Stimulated activated CD4-positive, alpha-beta T cell treated with anti-CD3 and anti-CD28 coated beads, Interleukin-1b, Interleukin-23, amount 100 ng/mL, for 1 hour (primary cell): Measurements from ENCODE around the gene KDM8.

ENCODE experiments used
- DNase-seq, 2 donors: peaks; one replicate each; pipeline ENCODE4 v3.0.0-alpha.2; 2020; ENCODE audit warnings: low read depth in 2 of 2

KDM8 gene

DNA sequence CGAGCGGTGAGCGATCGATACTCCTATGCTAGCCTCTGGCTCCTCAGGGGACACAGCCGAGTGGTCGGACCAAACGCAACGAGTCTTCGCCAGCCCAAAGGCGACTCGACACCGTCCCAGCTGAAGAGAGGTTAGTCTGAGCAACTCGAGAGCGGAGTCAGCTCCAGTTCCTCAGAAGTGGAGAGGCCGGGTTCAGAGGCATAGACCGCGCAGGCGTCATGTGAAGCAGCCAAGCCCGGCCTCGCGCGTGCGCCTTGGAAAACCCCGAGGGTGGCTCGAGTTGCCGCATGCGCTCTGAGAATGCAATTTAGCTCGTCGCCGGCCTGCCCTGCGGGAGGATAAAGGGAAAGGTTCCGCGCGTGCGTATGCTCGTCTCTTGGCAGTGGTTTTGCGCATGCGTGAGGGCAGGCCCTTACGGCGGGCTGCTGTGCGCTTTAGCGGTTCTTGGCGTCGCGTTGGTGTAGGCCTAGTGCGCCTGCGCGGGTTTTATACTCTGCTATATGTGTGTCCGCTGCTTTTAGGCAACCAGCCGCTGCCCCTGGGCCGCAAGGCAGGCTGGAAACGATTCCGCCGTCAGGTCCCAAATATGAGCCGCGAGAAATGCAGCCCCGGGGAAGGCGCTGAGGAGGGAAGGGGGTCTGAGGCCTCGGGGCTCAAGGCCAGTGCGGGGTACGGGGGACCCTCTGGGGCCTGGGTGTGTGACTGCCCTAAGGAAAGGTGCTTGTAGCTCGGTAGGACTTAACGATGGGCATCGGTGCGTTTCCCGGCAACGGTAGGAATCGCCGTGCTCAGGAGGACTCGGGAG, at the start of gene KDM8:
Gene KDM8, plus strand, starts transcription at position 20 of the 805 bp plus-strand sequence. CDS start 6,598 bp downstream, outside the sequence.
- DNase-seq: peak; percentile 94 to 99

DNA sequence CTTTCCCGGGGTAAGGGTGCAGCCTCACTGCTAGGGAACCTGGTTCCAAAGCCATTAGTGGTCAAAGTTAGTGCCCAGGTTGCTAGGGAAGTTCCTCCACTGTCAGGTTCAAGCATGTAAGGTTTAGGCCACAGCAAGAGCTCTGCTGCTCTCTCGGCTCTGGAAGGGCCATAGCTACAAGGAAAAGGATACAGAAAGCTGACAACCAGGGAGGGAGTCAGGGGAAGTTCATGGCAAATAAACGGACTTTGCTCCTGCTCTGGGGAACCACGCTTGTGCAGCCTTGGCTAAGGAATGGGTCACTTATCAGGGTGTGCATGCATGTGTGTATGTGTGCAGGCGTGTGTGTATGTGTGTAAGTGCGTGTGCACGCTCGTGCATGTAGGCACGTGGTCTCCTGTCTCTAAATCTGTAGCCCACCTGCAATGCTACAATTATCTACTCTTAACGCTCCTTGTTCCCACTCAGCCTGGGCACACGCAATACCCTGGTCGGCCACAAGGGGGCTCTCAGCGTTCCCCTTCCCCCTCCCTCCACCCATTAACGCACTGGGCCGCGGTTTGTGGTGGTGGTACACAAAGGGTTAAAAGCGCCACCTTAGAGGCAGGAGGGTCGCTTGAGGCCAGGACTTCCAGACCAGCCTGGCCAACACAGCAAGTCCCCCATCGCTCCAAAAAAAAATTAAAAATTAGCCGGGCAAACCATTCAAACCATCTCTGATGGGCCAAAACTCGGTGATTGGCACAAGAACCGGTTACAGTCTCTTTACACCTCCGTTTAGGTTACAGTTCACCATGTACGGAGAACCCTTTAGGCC, 48.4 kb upstream of the KDM8 start:
- peak; percentile 35 to 68 for DNase-seq

DNA sequence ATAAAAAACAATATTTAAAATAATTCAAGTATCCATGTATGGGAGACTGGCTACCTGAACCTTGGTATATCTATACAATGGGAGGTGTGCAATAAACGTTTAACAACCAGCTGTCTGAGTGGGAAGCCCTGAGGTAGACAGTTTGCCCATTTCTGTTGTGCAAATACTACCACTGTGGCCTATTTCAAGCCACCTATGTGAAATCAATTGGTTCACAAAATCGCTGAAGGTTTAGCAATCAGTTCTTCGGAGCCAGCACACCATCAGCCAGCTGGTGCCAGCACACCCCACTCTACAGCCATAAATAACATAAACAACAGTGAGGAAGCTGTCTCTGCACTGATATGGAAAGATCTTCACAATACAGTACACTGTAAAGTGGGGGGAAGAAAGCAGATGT, 46.7 kb upstream of the KDM8 start:
- DNase-seq: no peak

DNA sequence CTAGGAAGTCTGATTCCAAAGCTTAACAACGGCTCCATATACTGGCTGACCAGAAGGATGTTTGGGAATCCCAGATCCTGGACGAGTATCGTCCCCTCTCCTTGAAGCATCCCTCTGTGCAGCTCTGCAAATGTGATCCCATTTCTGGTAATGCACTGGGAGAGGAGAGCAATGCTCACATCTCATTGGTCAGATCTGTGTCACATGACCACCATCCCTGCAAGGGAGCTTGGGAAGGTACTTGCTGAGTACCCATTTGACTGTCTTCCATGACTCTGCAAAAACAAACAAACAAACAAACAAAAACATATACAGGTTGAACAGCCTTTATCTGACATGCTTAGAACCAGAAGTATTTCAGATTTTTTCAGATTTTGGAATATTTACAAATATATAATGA, 41.9 kb upstream of the KDM8 start:
- DNase-seq: no peak

DNA sequence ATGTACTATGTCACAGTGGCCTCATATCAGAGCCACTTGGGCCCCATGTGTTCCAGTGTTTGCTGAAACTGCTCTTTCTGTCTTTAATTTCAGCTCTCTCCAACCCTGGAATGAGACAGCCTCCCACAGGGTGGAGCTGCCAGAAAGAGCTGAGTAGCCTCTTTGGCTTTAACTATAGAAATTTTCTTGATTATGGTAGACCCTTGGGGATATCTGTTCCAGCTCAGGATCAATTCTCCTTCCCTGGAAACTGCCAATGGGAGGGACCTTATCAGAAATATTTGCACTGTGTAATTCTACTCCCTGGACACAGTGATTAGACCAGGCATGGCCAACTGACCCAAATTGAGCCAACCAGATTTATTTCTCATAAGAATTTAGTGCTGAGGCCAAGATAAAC, 39.0 kb upstream of the KDM8 start:
- DNase-seq: no peak

DNA sequence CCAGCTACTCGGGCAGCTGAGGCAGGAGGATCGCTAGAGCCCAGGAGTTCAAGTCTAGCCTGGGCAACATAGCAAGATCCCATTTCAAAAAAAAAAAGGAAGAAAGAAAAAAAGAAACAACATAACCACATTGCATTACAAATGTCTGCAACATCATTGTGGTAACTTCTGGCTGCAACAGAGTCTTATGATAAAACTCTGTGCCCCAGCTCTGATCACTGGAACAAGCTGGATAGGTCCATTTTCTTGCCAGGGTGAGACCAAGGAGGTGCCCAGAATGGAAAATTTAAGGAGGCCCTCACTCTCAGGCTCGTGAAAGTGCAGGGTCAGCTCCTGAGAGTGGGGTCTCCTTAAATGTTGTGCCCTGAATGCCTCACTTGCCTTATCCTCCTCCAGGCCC, 37.8 kb upstream of the KDM8 start:
- no peak for DNase-seq

DNA sequence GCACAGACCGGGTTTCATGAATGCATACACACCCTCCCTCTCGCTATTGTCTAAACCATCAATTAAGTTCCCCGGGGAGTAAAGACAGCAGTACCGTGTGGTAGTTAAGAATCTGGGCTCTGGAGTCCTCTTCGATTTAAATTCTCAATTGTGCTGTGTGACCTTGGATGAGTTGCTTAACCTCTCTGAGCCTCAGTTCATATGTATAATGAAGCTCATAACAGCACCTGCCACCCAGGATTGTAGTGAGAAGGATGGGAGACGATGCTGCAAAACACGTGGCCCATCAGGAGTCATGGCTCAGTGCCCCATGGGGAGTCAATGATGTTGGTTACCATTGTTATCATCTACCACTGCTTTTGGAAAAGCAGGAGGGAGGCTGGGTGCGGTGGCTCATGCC, 34.5 kb upstream of the KDM8 start:
- DNase-seq: no peak

DNA sequence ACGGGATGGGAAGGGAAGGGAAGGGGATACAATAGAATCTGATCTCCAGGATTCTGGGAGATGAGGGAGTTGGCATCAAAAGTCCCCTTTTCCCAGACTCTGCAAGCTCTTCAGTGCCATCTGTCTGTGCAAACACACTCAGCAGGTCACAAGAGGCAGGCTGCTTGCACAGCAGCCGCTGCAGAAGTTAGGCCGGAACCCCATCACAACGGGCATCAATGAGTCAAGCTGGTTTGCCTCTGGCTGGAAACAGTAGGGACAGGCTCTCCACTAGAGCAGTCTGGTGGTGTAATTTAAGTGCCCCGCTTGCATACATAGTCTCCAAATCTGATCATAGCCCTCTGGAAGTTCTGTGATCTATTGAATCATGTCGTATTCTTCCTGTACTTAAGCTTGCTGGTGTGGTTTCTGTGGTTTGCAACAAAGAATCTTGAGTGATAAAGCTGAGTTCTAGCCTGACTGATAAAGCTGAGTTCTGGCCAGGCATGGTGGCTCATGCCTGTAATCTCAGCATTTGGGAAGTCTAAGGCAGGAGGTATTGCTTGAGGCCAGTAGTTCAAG, 33.7 kb upstream of the KDM8 start:
- DNase-seq: peak in 1 of 2 donors; percentile 60

DNA sequence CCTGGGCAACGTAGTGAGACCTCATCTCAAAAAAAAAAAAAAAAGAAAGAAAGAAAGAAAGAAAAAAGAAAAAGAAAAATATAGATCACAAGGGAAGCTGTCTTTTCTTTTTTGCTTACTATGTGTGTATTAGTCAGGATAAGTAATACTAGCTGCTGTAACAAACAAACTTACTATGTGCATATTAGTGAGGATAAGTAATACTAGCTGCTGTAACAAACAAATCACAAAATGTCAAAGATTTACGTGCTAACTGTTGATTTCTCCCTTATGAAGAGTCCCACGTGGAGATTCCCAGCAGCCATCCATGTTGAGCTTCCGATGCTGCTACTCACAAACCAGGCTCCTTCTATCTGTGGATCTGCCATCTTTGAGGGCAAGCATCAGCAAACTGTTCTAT, 31.7 kb upstream of the KDM8 start:
- DNase-seq: no peak

DNA sequence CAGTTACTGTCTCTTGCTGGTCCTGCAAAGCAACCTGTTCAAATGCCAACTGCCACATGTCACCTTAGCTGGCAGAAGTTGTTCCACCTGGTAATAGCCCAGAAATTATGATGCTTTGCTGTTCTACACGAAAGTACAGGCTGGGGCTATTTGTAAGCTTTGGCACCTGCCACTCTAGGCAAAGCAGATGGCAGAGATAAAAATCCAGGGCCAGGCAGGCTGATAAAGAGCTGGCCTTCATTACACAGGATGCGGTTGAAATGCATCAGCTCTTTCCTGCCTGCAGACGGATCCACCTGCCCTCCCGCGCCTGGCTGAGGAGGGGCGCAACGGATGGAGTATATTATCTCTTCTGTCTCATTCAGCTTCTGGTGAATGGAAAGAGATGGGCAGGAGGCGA, 29.3 kb upstream of the KDM8 start:
- no peak for DNase-seq

DNA sequence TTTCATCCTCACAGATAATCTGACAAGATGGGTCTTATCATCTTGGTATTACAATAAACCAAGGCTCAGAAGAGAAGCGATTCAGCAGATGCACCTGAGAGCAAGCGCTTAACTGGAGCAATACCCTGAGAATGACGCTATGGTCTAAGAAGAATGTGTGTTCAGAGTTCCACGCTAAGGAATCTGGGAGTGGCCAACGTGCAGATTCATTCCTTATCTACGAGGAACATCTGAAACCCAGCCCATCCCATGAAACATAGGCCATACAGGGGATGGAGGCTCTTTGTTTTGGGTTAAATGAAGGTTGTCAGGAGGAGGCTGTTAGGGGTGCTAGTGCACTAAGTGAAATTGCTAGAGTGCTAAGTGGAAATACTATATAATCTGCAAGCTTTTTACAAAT, 28.5 kb upstream of the KDM8 start:
- DNase-seq: no peak

DNA sequence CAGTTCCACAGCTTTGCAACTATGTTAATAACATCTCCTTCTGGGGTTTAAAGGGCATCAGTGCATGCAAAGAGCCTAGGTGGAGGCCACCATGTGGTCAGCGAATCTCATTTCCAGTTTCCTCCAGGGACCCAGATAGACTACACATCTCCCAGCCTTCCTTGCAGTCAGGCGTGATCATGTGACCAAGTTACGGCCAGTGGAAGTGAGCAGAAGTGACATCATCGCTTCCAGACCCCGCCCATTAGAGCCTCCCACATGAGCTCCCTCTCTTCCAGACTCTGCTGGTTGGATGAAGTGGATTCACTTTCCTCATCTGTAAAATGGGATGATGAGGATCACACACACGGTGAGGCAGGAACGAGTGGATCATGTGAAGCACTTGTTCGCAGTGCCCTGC, 27.4 kb upstream of the KDM8 start:
- DNase-seq: no peak

DNA sequence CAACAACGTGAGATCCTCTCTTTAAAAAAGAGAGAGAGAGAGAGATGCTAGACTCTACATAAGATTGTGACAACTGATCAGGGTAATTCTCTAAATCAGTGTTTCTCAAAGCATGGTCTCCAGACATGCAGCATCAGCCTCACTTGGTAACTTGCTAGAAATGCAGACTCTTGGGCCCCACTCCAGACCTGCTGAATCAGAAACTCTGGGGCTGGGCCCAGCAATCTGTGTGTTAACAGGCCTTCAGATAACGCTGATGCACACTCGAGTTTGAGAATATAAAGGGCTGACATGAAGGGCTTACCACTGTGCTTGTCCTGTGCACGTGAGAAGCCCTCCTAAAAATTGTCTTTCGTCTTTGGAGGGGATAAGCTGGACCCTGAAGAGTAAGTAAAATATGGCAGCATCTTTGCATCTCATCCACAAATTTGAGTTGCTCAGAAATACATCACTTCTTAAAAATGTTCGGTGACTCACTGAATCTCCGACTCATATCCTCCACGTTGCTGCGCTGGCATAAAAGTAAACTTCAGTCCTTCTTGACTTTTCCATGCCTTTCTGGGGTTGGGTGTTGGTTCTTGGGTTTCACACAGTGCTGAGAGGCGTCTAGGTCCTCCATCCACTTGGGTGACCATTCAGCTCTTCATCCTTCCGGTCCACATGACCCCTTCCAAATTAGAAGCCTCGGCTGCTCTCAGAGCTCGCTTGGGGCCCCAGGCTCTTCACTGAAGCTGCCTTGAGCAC, 26.1 kb upstream of the KDM8 start:
- DNase-seq: no peak

DNA sequence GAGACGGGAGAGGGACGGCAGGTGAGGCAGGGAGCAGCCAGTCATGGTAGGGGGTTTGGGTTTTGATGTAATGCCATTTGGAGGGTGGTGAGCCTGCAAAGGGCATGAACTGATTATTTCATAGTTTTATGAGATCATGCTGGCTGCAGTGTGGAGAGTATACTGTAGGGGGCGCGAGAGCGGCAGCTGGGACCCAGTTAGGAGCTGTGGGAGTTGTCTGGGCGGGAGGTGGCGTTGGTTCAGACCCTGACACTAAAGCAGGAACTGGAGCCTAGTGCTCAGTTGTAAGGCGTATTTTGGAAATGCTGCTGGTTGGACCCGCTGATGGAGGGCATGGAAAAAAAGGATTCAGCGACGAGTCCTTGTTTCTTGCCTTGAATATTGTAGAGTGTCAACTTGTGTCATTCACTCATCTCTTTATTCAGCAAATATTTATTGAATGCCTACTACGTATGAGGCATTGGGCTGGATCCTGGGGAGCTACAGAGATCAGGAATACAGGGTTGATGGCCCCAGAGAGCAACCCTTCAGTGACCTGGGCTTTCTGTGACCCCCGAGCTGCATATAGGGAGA, 23.7 kb upstream of the KDM8 start:
- peak; percentile 68 to 72 for DNase-seq

DNA sequence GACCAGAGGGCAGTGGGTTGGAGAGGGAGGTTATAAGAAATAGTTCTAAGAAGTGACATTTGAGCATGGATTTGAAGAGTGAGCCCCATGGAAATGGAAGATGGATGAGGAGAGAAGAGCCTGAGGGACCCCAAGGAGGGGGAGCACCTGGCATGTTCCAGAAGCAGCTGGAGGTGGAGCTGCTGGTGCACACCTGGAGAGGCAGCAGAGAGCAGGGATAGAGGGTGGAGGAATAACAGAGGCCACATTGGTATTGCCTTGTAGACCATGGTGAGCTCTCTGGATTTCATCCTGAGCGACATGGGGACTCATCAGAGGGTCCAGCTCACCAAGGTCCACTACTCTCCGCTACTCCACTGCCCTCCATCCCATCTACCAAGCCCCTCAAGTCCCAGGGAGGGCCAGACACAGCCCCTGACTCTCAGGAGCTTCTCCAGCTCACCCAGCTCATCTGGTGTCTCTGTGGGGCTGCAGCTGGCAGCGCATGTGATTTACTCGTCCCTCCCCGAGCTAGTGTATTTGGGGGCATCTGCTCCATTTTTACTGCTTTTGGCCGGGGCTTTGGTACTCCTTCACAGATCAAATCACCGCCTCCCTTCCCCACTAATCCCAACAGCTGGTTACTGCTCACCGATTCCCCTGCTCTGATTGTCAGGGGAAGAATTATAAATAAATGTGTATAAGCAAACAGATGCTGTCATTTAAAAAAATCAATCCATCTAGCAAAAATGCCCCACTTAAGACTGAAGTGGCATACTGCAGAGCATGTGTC, 22.1 kb upstream of the KDM8 start:
- DNase-seq: no peak

DNA sequence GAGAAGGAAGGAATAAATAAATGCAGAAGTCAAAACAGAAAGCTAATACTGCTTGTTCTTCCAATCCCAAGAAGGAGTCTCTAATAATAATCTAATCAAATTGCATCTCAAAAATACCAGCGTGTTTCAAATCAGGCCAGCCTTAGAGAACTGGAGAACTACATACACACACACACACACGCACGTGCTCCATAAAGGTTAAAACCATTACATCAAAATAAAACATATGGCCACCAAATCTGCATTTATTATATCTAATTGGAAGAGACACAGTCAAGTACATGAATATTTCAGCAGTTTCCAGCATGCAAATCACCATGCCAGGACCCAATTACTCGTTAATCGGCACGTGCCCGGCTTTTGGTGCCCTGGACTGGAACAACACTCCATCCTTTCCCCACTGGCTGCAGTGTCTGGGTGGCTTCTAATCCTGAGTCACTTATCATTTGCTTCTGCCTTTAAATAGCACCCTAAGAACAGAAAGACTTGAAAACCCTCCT, 20.4 kb upstream of the KDM8 start:
- no peak for DNase-seq

DNA sequence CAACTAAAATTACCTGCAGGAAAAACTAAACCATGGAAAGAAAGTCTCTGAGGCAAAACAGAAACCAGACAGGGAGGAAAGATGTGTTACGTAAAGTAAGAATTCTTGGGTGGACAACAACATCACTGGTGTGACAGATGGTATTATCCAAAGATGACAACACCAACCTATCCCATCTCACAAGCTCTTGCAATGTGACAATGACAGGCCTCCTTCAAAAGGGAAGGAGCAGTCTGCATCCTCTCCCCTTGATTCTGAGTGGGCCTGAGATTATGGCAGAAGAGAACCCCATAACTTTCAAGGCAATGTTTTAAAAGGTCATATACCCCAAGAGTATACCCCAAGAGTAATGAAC, 17.6 kb upstream of the KDM8 start:
- no peak for DNase-seq

DNA sequence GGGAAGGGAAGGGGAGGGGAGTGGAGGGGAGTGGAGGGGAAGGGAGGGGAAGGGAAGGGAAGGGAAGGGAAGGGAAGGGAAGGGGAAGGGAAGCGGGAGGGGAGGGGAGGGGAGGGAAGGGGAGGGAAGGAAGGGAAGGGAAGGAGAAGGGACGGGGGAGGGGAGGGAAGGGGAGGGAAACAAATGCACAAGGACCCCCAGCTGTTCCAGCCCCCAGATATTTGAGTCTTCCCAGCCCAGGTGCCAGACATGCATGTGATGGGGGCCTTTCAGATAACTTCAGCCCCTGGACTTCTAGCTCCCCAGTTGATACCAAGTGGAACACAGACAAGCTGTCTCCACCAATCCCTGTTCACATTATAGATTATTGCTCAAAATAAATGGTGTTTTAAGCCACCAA, 14.7 kb upstream of the KDM8 start:
- no peak for DNase-seq

DNA sequence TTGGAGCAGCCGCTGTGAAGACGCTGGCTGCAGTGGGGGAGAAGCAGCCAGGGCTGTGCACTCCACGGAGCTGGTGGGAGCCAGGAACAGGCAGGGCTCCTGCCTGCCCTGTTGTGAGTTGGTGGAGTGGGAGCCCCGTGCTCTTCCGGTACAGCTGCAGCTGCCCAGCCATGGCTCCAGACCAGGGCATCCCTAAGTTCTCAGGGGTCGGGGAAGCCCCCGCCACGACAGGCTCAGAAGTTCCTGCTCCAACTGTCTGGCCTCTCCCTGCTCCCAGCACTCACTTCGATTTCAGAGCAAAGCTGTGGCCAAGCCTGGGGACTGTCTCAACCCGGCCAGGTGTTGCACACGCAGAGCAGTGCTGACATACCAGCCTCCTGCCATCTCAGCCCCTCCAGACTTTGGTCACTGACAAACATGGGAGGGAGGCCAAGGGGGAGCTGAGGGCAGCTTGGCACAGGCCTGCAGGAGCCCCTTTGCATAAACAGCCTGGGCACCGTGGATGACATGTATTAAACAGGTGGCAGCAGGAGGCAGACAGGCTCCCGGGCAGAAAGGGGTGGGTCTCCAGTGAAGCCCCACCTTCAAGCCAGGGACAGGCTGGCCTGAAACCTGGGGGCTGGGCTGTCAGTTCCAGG, 13.9 kb upstream of the KDM8 start:
- no peak for DNase-seq

DNA sequence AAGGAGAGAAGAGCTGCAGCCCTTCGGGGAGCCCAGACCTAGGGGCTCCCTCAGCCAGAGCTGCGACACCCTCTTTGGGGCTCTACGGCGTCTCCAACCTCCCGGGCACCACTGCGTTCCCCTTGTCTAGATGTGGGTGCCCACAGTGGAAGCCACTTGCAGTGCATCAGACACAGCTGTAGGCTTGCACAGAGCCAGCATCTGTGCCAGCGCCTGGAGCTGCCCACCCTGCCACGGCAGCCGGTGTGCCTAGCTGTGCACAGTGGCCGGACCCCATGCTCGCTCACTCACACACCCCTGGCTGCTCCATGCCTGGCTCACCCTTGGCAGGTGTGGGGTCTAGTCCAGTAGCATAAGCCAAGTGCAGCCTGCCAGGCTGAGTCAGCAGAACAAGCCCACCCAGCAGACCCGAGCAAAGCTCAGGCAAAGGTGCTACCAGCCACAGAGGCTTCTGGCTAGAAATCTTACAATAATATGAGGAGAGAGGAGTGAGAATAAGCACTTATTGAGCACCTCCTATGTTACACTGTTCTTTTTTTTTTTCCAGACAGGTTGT, 12.9 kb upstream of the KDM8 start:
- no peak for DNase-seq
